Astrocyte of the hippocampus (primary cell): Measurements from ENCODE around the gene CYS1.
"Not testable (repeated sequence)": the region's sequence is repeated elsewhere in the genome, so short reads cannot be mapped to it uniquely, and the experiment has no call there.

Experiments used
- DNase-seq: peaks from one replicate; pipeline ENCODE4 v3.0.0; 2011; ENCODE audit warnings: low read depth, low spot score

Gene CYS1

DNA sequence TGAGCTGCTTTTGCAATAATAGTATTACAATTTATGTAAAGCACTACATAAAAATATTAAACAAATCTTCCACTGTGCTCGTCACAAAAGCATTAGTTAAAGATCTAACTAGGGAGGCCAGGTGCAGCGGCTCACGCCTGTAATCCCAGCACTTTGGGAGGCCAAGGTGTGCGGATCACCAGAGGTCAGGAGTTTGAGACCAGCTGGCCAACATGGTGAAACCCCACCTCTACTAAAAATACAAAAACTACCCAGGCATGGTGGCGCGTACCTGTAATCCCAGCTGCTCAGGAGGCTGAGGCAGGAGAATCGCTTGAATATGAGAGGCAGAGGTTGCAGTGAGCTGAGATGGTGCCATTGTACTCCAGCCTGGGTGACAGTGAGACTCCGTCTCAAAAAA lies 49.4 kb downstream of the CYS1 start:
- not testable (repeated sequence) for DNase-seq

GRCh38 chr2:10030311-10030736 lies 49.9 kb downstream of the CYS1 start:
- DNase-seq, result no peak

DNA sequence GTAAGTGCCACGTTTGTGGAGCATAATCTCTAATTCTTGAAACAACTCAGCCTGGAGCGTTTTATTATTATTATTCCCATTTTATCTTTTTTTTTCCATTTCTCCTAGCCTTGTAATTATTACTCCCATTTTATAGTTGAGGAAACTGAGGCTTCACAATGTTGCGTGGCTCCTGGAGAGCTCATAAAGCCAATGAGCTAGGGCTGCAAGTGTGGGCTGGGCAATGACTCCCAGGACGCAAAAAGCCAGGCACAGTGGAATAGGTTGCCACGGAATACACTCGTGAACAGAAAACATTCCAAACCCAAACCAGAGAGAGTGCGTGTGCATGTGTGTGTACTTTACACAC lies 50.4 kb downstream of the CYS1 start:
- no peak for DNase-seq

DNA sequence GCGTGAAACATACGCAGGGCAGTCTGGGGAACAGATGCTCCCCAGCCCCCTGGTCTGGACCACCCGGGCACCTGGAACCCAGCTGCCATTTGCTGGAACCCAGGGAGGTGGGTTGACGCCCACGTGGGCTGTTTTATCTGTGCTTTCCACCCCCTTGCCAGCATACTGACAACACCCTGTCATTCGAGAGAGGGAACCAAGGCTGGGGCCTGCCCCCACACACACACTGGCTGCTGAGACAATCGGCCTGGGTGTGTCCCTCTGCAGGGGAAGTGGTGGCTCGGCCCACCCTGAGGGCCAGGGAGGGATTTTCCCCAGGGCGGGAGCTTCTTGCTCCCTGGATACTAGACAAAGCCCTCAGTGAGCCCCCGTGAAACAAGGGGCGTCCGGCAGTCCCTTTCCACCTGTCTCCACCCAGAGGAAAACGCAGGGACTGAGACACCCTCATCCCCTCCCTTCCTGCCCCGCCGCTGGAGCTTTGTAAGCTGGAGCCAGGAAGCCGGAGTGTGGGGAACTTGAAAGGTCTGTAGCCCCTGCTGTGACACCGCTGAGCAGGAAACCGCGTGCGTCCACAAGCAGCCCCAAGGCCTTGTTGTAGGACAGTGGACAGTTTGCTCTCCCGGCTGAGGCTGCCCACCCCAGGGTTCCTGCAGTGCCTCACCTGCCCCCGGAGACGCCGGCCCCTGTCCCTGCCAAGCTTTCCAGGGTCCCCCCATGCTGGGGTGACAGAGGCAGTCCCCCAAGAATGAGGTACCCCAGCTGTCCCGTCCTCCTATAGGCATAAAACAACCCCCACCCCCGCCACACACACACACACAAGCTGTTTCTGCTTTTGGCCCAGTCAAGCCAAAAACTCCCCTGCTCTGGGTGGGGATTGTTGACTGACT lies 51.0 kb downstream of the CYS1 start:
- DNase-seq, result peak; percentile 31

DNA sequence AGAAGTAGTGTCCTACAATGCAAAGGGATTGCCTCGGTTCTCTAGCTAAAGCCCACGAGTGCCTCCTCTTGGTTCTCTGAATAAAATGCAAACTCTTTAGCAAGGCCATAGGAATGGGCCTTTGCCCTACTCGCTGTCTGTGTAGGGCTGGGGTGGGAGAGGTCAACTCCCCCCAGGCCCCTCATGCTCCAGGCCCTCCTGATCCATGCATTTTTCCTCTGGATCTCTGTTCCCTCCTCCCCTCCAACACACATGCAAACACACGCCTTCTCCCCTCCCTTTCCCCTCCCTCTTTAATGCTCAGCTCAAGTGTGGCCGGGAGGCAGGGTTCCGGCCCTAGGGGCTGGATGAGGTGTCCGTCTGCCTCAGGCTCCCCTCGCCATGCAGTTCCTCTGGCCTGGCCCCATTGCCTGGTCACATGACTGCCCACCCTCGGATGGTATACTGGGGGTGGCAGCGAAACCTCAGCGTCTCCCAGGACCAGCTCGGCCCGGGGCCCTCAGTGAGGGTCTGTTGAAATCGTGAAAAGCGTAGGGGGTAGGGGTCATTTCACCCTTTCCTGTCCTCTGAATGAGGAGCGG lies 51.7 kb downstream of the CYS1 start:
- no peak for DNase-seq

DNA sequence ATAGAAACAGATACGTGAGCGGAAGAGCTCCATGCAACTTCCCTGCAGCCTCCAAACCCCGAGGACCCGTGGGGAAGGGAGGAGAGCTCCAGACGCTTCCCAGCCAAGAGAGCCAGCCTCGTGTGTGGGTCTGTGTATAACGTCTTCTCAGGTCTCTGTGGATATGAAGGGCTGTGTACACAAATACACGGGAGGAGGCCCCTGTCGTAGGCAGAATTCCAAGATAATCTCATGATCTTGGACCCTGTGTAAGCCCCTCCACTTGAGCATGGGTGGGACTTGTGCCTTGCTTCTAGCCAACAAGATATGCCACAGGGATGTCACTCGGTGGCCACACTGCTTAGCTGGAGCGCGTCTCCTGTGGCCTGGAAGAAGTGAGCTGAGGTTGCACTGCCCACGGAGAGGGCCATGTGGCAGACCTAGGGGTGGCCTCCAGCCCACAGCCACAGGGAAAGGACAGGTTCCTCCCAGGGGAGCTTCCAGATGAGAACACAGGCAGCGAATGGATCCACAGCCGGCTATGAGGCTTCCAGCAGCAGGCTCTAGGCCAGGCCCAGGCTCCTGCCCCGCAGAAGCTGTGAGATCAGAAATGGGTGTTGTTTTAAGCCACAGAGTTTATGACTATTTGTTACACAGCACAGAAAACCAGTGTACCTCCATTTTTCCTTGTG lies 52.4 kb downstream of the CYS1 start:
- no peak for DNase-seq

DNA sequence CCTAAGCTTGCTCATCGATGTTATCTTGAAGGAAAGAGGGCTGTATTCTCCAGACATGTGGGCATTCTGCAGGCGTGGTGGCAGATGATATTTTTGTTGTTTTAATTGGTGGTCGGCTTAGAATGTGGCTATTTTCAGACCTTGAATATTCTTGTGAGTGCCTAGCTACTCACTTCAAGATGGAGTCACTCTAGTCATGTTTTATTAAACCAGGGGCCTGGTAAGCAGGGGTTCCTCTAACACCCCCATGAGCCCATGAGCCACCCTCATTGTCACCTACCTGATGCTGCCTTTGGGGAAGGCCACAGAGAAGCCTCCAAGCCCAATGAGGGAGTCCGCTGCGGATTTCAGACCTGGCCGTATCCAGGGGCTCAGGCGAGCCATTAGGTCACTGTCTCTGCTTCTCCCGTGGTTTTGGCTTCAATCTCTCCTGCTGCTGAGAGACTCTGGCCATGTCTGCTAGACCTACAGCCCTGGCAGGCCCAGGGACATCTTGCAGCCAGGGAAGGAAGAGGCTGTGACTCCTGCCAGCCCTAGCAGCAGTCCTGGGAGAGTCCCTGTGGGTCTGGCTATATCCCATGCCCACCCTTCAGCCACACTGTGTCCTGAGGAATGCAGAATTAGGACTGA lies 53.2 kb downstream of the CYS1 start:
- DNase-seq, result no peak

DNA sequence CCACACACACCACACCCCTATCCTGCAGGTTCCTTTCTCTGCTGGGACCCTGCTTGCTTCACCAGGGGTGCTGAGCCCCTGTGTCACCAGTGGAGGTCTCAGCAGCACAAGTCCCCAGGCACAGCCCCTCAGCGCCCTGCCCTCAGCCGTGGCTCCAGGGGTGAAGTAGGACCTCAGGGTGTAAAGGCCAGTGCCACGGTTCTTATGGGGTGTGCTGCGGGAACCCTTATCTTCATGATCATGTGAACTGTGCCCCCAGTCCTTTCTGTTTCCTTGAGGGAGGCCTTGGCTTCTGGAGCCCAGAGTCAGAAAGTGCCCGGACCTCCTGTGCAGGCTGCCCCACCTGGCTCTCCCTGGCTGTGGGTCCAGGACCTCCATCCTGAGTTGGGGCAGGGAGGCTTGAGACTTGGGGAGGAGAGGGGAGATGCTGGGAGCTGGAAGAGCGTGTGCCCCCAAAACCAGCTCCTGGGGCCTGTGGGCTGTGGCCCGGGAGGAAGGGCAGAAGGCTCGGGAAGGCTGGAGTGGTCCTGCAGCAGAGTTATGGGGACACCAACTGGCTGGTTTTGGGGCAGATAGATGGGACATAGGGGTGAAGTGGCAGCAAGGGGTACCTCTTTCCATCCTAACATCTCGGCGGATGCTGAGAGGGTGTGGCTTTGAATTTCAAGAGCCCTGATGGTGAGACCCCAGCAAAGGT lies 57.1 kb downstream of the CYS1 start:
- no peak for DNase-seq

DNA sequence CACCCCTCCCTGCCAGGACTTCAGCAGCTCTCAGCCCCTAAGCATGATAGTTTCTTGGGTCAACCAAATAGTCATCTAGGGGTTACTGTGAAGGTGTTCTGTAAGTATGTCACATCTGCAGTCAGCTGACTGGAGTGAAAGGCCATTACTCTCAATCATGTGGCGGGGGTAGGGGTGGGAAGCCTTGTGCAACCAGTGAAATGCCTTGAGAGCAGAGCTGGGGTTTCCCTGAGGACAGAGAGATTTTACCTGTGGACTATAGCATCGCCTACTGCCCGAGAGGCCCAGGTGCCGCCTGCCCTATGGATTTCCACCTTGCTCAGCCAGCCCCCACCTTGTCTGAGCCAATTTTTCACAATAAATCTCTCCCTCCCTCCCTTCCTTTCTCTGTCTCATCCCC lies 57.8 kb downstream of the CYS1 start:
- no peak for DNase-seq

DNA sequence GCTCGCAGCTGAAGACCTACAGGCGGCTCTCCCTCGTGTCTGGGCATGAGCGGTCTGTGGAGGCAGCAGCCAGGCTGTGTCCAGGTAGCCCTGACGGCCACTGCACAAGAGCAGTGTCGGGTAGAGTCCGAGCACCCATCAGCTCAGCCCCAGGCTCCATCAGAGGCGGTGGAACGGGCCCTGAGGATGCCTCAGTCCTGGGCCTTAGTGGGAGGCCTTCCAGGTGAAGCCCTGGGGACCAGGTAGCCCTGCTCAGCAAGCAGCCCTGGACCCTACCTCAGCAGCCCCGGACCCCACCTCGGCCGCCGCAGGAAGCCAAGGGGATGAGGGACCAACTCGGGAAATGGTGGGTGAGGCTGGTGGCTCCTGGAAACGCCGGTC lies 58.2 kb downstream of the CYS1 start:
- no peak for DNase-seq

- DNase-seq, result no peak
These were observed 60.4 kb downstream of the CYS1 start for GRCh38 chr2:10019602-10020400.

- DNase-seq, result no peak
These were observed 61.0 kb downstream of the CYS1 start for GRCh38 chr2:10019174-10019573.

DNA sequence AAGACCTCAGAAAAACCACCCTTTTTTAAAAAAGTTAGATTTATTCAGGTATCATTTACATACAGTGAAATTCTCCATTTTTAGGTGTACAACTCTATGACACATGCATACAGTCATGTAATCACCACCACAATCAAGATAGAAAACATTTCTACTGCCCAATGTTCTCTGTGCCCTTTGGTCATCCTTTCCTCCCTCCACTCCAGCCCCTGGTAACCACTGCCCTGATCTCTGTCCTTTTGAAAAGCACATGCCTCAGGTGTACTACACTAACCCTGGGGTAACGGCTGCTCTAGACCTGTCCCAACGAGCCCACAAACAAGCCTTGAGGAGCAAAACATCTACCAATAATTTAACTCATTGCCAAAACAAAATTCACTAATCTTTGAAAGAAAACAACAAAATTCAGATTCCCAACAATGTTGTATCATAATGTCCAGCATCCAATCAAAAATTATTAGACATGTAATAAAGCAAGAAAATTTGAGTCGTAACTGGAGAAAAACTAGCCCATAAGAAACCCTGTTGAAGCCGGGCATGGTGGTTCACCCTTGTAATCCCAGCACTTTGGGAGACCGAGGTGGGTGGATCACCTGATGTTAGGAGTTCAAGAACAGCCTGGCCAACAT lies 62.8 kb downstream of the CYS1 start:
- DNase-seq, result no peak

DNA sequence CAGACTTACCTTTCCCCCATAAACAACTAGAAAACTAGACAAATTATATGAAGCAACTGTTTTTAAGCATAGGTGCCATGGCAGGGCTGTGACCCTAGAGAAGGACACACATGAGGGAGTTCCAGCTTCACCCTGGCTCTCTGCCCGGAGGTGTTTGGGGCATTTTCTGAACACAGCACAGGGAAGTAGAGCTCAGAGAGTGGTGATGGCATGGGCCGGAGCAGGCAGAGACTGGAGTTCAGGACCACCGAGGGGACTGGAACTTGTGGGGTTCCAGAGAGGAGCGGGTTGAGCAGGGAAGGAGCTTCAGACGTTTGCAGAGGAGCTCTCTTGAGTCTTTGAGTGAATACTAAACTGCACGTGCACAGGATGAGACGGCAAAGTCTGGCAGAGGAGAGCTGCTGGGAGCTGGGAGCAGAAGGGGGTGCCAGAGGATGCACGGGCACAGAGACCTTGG lies 63.4 kb downstream of the CYS1 start:
- DNase-seq, result no peak

DNA sequence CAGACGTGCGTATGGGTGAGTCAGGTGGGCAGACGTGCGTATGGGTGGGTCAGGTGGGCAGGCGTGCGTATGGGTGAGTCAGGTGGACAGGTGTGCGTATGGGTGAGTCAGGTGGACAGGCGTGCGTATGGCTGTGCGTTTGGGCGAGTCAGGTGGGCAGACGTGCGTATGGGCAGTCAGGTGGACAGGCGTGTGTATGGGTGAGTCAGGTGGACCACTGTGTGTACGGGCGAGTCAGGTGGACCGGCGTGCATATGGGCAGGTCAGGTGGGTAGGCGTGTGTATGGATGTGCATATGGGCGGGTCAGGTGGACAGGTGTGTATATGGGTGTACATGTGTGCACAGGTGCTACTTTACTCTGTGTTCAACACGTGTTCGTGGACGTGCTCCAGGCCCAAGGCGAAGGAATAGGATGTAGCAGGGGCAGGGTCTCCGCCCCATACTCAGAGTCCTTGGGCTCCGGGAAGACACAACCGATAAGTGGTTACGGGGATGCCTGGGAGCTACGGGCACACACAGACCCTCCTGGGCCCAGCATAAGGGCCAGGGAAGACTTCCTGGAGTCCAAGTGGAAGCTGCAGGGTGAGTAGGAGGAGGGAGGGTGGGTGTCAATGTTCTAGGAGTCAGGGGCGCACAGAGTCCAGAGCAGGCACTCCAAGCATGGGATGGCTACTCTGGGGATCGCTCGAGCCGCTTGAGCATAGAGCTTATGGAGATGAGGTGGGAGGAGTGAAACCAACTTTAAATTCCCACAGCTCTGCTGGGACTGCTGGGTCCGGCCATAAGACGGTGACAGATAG lies 64.0 kb downstream of the CYS1 start:
- DNase-seq, result no peak

- not testable (repeated sequence) for DNase-seq
These were observed 64.7 kb downstream of the CYS1 start for GRCh38 chr2:10015376-10015989.

- no peak for DNase-seq
These were observed 65.6 kb downstream of the CYS1 start for GRCh38 chr2:10014418-10015190.
